Measurements from ENCODE around the gene RPP25L.

GRCh38 chr9:34650816-34651215, 38.9 kb upstream of the RPP25L start:
- TF ChIP-seq EP300 (IDR thresholded peaks at IDR 0.05) (no peak), POLR2AphosphoS5 (IDR thresholded peaks at IDR 0.05) (no peak)
